ENCODE data around the gene ACTN4. TPM values are rescaled to one million over a fixed set of nuclear protein-coding genes. Genes with fewer than 3 reads are reported as not detected.

Gene ACTN4
- total and polyA plus RNA-seq, 2 donors (not counting 3 experiments of a cell fraction or from before 2014, with no cell fraction given): 313 to 748 TPM

DNA sequence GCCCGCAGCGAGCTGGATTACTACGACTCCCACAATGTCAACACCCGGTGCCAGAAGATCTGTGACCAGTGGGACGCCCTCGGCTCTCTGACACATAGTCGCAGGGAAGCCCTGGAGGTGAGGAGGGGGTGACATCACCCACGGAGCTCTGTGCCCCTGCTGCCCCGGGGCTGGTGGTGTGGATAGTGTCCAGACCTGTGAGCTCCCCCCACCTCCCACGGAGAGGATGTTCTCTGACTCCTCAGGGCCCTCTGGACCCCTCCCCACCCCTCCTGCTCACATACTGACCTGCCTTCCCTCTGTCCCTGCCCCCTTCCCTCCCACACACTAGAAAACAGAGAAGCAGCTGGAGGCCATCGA is 76.1 kb downstream of the ACTN4 start:
- Histone ChIP-seq H4K20me1 (replicated peaks; ENCODE audit: control insufficient read depth, extremely low read depth, insufficient read depth, low read length) (no peaks in the 10 kb centered on the region), H3K4me1 (ENCODE audit: control insufficient read depth, extremely low read depth, insufficient read depth, low read length) (no peaks in the 10 kb centered on the region), H3K4me2 (ENCODE audit: insufficient read depth, low read length) (no peak overlapping the region), H3K9ac (replicated peaks; ENCODE audit: extremely low read depth, insufficient read depth, low read length) (no peak overlapping the region), H3K27ac (ENCODE audit: insufficient read depth, low read depth, low read length) (no peak overlapping the region), H3K9me1 (replicated peaks; ENCODE audit: control insufficient read depth, extremely low read depth, insufficient read depth, low read length) (no peaks in the 10 kb centered on the region), H3K36me3 (ENCODE audit: control insufficient read depth in 2 of 2, extremely low read depth in 1 of 2, insufficient read depth in 2 of 2, low read length in 2 of 2) (peaks cover 21 to 83% of the 10 kb centered on the region in 2 experiments), H3K79me2 (ENCODE audit: control insufficient read depth, insufficient read depth, low read length) (no peaks in the 10 kb centered on the region), H3K4me3 (replicated peaks in 1 of 3; ENCODE audit: insufficient read depth in 1 of 3, low read depth in 1 of 3, low read length in 3 of 3) (no peak overlapping the region), H3K27me3 (ENCODE audit: control insufficient read depth in 2 of 2, insufficient read depth in 2 of 2, low read length in 2 of 2) (no peaks in the 10 kb centered on the region), H3K9me3 (replicated peaks; ENCODE audit: control insufficient read depth, insufficient read depth, low read length) (no peaks in the 10 kb centered on the region), H2AFZ (ENCODE audit: low read depth, low read length) (no peak overlapping the region)
- BruUV-seq (replicated peaks): no TSS peak
- no peak for DNase-seq (ENCODE audit: low read depth, low spot score)
- no peak for FAIRE-seq
- ChIA-PET POLR2A (interaction anchor here (0.7 kb wide), 1 partner anchor 64 kb away, joined by 4 read pairs; no protein-coding TSS in a partner anchor), CTCF (interaction anchor here (0.9 to 2.2 kb wide), 4 partner anchors 11 to 207 kb away, joined by 3 to 8 read pairs (median 4); partner anchors contain the start of genes MRPS12 and SARS2)
- dilution Hi-C loops (cut with MboI; ENCODE audit: extremely low pct_ligation_motif_present, low sequenced_read_pairs) (no loop called here), intact Hi-C loops (cut with micrococcal nuclease) (no loop called here)
- TF ChIP-seq MYC (IDR thresholded peaks at IDR 0.05; ENCODE audit: low read depth, low read length) (no peak), GATA2 (IDR thresholded peaks at IDR 0.05; ENCODE audit: insufficient read depth, insufficient read length, low read depth, low read length) (no peak), POLR2AphosphoS5 (IDR thresholded peaks at IDR 0.05; ENCODE audit: insufficient read depth, low read depth, low read length) (no peak)
- TF ChIP-seq, protein P1, sequence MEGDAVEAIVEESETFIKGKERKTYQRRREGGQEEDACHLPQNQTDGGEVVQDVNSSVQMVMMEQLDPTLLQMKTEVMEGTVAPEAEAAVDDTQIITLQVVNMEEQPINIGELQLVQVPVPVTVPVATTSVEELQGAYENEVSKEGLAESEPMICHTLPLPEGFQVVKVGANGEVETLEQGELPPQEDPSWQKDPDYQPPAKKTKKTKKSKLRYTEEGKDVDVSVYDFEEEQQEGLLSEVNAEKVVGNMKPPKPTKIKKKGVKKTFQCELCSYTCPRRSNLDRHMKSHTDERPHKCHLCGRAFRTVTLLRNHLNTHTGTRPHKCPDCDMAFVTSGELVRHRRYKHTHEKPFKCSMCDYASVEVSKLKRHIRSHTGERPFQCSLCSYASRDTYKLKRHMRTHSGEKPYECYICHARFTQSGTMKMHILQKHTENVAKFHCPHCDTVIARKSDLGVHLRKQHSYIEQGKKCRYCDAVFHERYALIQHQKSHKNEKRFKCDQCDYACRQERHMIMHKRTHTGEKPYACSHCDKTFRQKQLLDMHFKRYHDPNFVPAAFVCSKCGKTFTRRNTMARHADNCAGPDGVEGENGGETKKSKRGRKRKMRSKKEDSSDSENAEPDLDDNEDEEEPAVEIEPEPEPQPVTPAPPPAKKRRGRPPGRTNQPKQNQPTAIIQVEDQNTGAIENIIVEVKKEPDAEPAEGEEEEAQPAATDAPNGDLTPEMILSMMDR (IDR thresholded peaks at IDR 0.05; ENCODE audit: extremely low read depth in 1 of 2, insufficient read depth in 1 of 2, low read depth in 1 of 2, low read length in 2 of 2): no peak
